Activated CD4-positive, alpha-beta T cell treated with anti-CD3 and anti-CD28 coated beads for 4 hours (primary cell): Measurements from ENCODE around the gene TTYH3.

Experiments used
- DNase-seq, 2 donors: peaks; one replicate each; pipeline ENCODE4 v3.0.0-alpha.2; 2020

Gene TTYH3

DNA sequence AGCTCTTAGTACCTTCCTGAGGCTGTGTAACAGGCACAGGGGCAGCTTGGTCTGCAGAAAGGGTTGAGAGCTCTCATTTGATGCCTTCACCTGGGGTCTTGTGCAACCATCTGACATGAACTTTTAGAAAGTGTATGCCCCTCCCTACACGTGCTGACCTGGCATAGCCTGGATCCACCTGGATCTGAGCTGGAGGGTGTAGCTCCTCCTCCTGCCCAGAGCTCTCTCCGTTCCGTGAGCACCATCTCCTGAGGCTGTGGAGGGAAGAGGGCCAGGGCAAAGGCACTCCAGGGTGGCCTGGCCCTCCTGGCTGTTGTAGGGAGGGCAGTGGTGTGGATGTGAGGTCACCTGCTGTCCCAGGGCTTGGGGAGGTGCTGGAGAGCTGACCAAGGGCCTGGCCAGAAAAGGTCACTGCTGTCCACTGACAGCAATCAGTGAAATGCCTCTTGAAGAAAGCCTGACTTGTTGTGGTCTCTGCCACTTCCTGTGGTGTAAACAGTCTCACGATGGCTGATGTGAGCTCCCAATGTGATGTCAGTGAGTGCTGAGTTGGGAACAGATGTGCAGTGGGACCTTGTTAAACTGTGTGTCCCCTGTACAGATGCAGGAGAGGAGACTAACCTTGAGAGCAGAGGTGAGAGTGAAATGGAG is 79.2 kb downstream of the TTYH3 start:
- no peak for DNase-seq

DNA sequence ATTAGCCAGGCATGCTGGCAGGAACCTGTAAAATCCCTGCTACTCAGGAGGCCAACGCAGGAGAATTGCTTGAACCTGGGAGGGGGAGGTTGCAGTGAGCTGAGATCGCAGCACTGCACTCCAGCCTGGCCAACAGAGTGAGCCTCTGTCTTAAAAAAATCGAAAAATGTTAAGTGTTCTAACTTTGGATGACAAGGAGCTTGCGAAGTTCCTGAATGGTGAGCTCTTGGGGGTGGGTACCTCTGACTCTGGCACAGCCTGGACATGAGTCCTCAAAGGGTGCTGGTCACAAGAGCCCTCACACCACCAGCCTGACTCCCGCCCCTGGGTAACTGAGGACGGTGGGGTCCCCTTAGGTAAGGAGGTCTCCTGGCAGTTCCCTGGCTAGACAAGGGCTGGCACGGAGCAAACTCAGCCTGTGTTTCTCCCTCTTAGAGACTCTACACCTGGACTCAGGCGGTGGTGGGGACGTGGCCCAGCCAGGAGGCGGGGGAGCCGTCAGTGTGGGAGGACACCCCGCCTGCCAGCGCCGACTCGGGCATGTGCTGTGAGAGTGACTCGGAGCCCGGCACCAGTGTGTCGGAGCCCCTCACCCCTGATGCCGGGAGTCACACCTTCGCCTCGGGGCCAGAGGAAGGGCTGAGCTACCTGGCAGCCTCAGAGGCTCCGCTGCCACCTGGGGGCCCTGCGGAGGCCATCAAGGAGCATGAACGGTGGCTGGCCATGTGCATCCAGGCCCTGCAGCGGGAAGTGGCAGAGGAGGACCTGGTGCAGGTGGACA is 80.3 kb downstream of the TTYH3 start:
- DNase-seq: no peak

- DNase-seq: no peak
Measured at GRCh38 chr7:2713370-2713769, 81.6 kb downstream of the TTYH3 start.

DNA sequence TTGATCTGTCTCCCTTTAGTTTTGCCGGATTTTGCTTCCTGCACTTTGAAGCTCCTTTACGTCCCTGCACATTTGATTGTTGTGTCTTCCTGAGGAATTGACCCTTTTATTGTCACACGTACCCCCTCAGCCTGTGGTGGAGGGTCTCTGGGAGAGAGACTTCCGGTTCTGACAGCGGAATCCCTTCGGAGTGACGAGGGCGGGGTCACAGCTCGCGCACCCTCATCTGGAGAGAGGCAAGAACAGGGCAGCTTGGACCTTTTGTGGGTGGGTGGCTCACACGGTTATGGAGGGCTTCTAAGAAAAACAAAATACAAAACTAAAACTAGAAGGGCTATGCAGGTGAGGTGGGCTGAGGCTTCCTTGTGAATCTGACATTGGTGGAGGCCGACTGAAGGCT is 82.2 kb downstream of the TTYH3 start:
- no peak for DNase-seq
